Stimulated activated CD8-positive, alpha-beta memory T cell treated with anti-CD3 and anti-CD28 coated beads, Interleukin-2, amount 100 ng/mL, for 48 hours (primary cell): ENCODE measurements around the gene METTL15.
"Not testable (repeated sequence)": the region's sequence is repeated elsewhere in the genome, so short reads cannot be mapped to it uniquely, and the experiment has no call there.

Experiments
- DNase-seq, 2 donors: peaks; one replicate each; pipeline ENCODE4 v3.0.0-alpha.2; 2020; ENCODE audit warnings: low read depth in 2 of 2

The METTL15 gene

GRCh38 chr11:28107750-28108618 is at the start of gene METTL15, which contains the start of gene KIF18A:
Gene METTL15, plus strand, starts transcription at chr11:28108388. Its CDS starts 4,947 bp downstream, at chr11:28113335.
Gene KIF18A, minus strand, starts transcription at chr11:28108156. Its CDS starts 10,209 bp downstream, at chr11:28097947.
- peak; percentile 99 for DNase-seq

- no peak for DNase-seq
These were observed 36.9 kb upstream of the METTL15 start for GRCh38 chr11:28071305-28071704.

GRCh38 chr11:28072321-28072720 is 35.9 kb upstream of the METTL15 start:
- no peak for DNase-seq

GRCh38 chr11:28077521-28077920 is 30.7 kb upstream of the METTL15 start:
- DNase-seq, result no peak

- no peak for DNase-seq
These were observed 25.1 kb upstream of the METTL15 start for GRCh38 chr11:28083118-28083517.

GRCh38 chr11:28086569-28086968 is 21.6 kb upstream of the METTL15 start:
- DNase-seq, result no peak

GRCh38 chr11:28087192-28087591 is 21.0 kb upstream of the METTL15 start:
- not testable (repeated sequence) for DNase-seq

GRCh38 chr11:28087693-28088092 is 20.5 kb upstream of the METTL15 start:
- not testable (repeated sequence) for DNase-seq

GRCh38 chr11:28089378-28089777 is 18.8 kb upstream of the METTL15 start:
- no peak for DNase-seq

- no peak for DNase-seq
These were observed 18.0 kb upstream of the METTL15 start for GRCh38 chr11:28090052-28090749.

- no peak for DNase-seq
These were observed 15.4 kb upstream of the METTL15 start for GRCh38 chr11:28092786-28093185.

GRCh38 chr11:28098257-28098656 is 9.9 kb upstream of the METTL15 start:
- DNase-seq, result no peak

GRCh38 chr11:28099715-28100114 is 8.5 kb upstream of the METTL15 start:
- no peak for DNase-seq

- no peak for DNase-seq
These were observed 7.5 kb upstream of the METTL15 start for GRCh38 chr11:28100665-28101064.

- DNase-seq, result not testable (repeated sequence)
These were observed 5.9 kb upstream of the METTL15 start for GRCh38 chr11:28102300-28102699.

- no peak for DNase-seq
These were observed 3.8 kb upstream of the METTL15 start for GRCh38 chr11:28104425-28104824.

GRCh38 chr11:28104984-28105383 is 3.2 kb upstream of the METTL15 start:
- no peak for DNase-seq

GRCh38 chr11:28105869-28106268 is 2.3 kb upstream of the METTL15 start:
- no peak for DNase-seq

GRCh38 chr11:28106353-28107043 is 1.7 kb upstream of the METTL15 start:
- DNase-seq, result no peak

- peak in 1 of 2 donors; percentile 2 for DNase-seq
These were observed 918 bp upstream of the METTL15 start for GRCh38 chr11:28107191-28107749.

- DNase-seq, result no peak
These were observed 770 bp downstream of the METTL15 start for GRCh38 chr11:28108958-28109357.
